8988T (cell line): ENCODE results near the gene FAM76A.
"Not testable (repeated sequence)": the region's sequence is repeated elsewhere in the genome, so short reads cannot be mapped to it uniquely, and the experiment has no call there.

ENCODE experiments used
- DNase-seq: peaks from one replicate; pipeline ENCODE4 v3.0.0; 2011

The FAM76A gene

DNA sequence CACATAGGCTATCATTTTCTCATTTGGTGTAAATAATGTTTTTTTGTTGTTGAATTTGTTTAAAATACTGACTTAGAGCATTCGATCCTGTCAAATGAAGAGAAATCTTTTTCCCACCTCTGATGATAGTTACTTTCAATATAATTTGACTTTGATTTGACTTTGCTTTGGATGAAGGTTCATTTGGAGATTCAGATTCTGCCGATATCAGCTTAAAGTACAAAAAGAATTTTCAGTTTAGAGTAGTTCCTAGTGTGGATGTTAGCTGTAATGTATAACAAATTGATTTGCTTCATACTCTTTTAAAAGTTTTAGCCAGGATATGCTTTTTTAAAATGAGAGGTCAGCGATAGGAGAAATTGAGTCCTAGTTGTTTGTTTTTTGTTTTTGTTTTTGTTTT lies 57.2 kb downstream of the FAM76A start:
- no peak for DNase-seq

DNA sequence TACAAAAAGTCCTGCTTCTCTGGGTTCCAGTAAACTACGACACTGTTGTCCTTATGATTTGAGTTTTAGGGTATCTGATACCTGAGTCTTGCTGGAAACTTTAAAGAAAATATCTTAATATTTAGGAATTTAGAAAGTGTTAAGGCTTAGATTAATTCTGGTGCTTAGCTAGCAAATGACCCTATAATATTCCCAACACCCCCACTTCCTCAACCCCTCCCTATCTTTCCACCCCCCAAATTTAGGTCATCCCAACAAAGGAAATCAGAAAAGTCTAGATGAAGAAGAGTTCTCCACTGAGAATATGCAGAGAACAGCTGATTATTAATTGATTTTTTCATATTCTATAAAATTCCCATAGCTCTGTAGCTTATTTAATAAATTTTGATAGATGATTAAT lies 58.9 kb downstream of the FAM76A start:
- DNase-seq: no peak

DNA sequence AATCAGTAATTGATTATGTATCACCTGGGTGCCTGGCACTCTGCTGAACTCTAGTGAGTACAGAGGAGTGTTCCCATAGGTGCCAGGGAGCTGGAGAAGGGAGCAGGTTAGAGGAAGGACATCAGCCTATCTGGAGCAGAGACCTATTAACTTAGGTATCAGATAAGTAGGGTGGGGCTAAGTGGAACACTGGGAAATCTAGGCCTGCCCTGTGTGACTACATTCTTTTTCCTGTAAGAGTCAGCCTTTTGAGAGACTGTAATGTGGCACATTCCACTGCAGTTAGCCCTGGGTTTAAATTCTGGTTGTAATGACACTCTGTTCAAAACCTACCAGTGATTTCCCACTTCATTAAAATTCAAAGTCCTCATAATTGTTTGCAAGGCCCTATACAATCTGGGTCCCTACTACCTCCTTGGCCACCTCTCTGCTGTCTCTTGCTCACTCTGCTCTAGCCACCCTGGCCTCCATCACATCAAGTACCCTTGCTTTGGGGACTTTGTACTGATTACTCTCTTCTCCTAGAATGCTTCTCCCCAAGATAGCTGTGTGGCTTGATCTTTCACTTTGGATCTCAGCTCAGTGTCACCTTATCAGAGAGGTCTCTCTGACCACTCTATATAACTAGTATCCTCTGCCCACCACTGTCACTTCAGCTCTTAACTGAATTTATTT lies 60.2 kb downstream of the FAM76A start:
- DNase-seq: no peak

DNA sequence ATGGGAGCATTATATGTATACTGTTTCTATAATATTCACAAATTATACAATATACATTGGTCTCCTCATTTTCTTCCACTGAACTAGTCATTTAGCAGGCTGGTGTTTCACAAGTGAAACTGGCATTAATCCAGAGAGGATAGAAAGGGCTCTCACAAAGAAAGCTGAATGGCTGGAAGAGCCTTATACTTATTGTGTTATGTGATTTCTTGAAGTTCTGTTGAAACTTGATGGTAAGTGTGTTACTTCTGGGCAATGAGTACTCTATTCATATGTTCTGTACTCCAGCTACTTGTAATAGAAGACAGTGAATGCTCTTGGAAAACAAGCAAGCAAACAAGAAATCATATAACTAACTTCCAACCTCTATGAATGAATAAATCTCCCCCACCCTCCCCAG lies 62.1 kb downstream of the FAM76A start:
- no peak for DNase-seq

DNA sequence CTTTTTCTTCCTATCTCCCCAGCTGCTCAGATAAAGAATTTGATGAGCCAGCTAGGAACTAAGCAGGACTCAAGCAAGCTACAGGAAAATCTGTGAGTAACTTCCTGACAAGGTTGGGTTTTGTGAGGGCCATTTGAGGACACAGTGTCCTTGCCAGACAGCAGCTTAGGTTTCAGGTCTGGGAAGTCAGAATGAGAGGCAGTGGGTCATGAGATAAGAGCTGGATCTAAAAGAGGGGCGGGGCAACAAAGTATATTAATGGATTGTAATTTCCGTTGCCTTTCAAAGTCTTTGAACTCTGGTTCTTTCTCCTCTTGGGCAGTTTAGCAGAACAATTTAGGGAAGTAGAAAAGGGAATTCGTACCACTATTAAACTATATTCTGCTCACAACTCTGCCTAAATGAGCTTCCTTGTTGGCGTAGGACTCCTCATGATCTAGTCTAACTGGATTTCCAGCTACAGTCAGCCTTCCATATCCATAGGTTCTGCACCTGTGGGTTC lies 63.8 kb downstream of the FAM76A start:
- DNase-seq: no peak

DNA sequence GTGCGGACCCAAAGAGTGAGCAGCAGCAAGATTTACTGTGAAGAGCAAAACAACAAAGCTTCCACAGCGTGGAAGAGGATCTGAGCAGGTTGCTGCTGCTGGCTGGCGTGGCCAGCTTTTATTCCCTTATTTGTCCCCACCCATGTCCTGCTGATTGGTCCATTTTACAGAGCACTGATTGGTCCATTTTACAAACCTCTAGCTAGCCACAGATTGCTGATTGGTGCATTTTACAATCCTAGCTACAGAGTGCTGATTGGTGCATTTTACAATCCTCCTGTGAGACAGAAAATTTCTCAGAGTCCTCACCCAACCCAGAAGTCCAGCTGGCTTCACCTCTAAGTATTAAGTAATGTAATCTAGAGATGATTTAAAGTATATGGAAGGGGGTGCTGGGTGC lies 64.5 kb downstream of the FAM76A start:
- DNase-seq: not testable (repeated sequence)

DNA sequence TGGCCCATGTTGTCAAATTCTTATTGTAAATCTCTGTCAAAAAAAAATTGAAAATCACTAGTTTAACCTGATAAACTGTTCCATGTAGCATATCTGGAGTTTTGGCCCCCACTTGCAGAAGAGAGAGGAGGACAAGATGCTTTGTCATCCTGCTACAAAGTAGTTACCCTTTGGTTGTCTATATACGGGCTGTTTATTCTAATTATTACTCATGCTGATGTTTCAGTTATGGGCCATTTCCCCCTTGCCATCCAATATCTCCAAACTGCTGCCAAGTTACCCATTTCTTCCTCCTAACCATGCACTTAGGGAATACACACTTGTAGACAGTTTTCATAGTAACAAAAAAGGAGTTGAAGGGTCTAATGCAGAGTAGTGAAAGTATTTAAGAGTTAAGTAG lies 69.8 kb downstream of the FAM76A start:
- DNase-seq: no peak

DNA sequence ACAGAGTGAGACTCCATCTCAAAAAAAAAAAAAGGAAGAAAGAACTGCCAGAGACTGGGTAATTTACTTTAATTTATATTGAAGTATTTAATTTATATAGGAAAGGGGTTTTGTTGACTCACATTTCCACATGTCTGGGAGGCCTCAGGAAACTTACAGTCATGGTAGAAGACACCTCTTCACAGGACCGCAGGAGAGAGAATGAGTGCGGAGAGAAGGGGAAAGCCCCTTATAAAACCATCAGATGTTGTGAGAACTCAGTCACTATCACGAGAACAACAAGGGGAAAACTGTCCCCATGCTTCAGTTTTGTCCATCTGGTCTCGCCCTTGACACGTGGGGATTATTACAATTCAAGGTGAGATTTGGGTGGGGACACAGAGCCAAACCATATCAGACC lies 79.0 kb downstream of the FAM76A start:
- no peak for DNase-seq

DNA sequence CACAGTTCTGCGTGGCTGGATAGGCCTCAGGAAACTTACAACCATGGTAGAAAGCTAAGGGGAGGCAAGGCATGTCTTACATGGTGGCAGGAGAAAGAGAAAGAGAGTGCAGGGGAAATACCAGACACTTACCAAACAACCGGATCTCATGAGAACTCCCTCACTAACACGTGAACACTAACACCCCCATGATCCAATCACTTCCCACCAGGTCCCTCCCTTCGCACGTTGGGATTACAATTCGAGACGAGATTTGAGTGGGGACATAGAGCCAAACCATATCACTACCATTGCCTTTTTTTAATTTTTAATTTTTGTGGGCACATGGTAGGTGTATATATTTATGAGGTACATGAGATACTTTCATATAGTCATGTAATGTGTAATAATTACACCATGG lies 81.0 kb downstream of the FAM76A start:
- DNase-seq: no peak

DNA sequence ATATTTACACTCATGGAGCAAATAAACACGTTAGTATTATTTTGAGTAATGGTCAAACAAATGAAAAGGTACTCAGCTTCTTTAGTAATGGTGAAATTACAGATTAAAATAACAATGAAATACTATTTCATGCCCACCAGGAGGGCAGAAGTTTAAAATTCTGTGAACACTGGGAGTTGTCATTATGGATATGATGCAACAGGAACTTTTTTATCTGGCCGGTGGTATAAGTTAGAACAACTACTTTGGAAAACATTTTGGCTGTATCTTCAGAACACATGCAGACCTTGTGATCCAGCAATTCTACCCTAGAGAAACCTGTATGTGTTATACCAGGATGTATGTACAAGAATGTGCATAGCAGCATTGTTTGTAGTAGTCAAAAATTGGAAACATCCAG lies 81.6 kb downstream of the FAM76A start:
- no peak for DNase-seq

DNA sequence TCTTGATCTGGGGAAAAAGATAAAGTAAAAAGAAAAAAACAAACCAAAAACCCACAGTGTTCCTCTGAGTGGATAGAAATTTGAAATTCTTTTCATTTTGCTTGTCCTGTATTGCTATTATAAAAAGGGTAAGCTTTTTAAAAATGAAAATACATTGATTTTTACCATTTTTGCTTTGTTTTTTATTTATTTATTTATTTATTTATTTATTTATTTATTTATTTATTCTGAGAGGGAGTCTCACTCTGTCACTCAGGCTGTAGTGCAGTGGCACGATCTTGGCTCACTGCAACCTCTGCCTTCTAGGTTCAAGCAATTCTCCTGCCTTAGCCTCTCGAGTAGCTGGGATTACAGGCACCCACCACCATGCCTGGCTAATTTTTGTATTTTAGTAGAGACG lies 82.4 kb downstream of the FAM76A start:
- DNase-seq: not testable (repeated sequence)

DNA sequence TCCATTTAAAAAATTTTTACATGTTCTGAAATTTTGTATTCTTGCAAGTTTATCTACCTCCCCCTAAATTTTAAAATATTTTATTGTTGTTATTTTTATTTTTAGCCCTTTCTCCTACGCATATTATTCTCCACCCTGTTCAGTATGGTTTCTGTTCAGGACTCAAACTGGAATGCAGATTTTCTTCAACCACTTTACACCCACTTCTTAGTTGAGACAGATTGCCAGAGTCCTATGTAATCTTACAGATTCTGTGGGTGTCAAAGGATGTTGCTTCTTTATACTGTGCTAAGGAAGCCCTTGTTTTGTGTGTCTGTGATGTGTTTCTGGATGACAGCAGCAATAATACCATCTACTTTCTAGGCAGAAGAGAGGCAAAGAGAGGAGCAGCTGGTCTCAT lies 84.1 kb downstream of the FAM76A start:
- DNase-seq: no peak

DNA sequence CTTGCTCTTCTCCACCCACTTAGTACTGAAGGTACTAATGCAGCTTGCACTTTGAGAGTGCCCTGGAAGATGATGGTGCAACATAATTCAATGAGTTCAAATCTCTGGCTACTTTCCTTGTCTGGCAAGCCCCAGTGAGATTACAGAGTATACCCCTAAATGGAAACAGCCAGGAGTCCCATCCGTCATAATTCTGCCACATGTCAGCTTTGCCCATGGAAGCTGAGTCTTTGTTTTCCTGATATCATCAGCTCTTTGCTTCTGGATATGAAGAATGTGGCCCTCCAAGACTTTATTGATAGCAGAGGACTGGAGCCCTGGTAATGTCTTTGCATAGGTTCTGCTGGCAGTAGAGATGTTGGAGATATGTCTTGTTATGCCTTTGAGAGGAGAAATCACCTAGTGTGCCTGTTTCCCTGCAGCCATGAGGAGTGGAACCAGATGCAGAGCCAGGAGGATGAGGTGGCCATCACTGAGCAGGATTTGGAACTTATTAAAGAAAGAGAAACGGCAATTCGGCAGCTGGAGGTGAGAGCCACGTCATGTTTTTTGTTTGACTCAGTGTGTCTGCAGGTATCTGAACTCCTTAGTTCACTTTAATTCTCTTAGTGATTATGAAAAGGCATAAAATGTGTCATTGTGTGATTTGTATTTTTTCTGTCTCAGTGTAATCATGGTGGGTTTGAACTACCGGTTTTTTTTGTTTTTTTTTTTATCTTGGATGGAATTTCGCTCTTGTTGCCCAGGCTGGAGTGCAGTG lies 86.2 kb downstream of the FAM76A start:
- DNase-seq: no peak
